Kidney epithelial cell (primary cell): ENCODE results near the gene THRAP3. TPM values are rescaled to one million over a fixed set of nuclear protein-coding genes. Genes with fewer than 3 reads are reported as not detected.
A peak's percentile ranks its signal among the peaks of the same experiment; 100 is the strongest.

ENCODE experiments used
- DNase-seq: peaks from one replicate; pipeline ENCODE4 v3.0.0-alpha.2; 2010; ENCODE audit warnings: low read depth
- H3K27me3 ChIP-seq: 2 replicates; pipeline ENCODE4 v1.6.0; 2011; ENCODE audit warnings: low read length; ENCODE audit not compliant: control insufficient read depth, insufficient read depth
- H3K36me3 ChIP-seq: 2 replicates; pipeline ENCODE4 v1.5.1; 2011; ENCODE audit warnings: low read length; ENCODE audit not compliant: control insufficient read depth, insufficient read depth
- H3K4me3 ChIP-seq: 2 replicates; pipeline ENCODE4 v1.5.1; 2011; ENCODE audit warnings: low read depth, mild to moderate bottlenecking, control low read depth, low read length
- total RNA-seq: library from RNA; depleted of rRNA; stranded (reverse); fragments of >200 nt; gene quantifications from 2 replicates; pipeline ENCODE4 v1.2.3, GENCODE V29; 2015
- TF ChIP-seq, protein P1 (sequence below): IDR thresholded peaks from 2 replicates; pipeline ENCODE4 v1.5.1; 2011; ENCODE audit warnings: mild to moderate bottlenecking, moderate library complexity, low read length, control low read depth, inconsistent platforms; ENCODE audit not compliant: insufficient read depth, poor library complexity, severe bottlenecking

THRAP3 gene
- total RNA-seq, 1 donor from 2014 or later = 105 TPM

GRCh38 chr1:36306210-36306901 lies 82.1 kb downstream of the THRAP3 start, which contains the start of gene SH3D21:
TSS of gene SH3D21 (plus strand) at chr1:36306368. CDS start at chr1:36306421, 53 bp downstream.
- no peaks in the 10 kb centered on the region for H3K27me3 ChIP-seq
- peak within 1 kb of the TSS; percentile 53 for H3K4me3 ChIP-seq
- TF ChIP-seq, protein P1, sequence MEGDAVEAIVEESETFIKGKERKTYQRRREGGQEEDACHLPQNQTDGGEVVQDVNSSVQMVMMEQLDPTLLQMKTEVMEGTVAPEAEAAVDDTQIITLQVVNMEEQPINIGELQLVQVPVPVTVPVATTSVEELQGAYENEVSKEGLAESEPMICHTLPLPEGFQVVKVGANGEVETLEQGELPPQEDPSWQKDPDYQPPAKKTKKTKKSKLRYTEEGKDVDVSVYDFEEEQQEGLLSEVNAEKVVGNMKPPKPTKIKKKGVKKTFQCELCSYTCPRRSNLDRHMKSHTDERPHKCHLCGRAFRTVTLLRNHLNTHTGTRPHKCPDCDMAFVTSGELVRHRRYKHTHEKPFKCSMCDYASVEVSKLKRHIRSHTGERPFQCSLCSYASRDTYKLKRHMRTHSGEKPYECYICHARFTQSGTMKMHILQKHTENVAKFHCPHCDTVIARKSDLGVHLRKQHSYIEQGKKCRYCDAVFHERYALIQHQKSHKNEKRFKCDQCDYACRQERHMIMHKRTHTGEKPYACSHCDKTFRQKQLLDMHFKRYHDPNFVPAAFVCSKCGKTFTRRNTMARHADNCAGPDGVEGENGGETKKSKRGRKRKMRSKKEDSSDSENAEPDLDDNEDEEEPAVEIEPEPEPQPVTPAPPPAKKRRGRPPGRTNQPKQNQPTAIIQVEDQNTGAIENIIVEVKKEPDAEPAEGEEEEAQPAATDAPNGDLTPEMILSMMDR = peak; percentile 35
- no peak for DNase-seq
- no peaks in the 10 kb centered on the region for H3K36me3 ChIP-seq

- peak; percentile 67 for DNase-seq
- H3K36me3 ChIP-seq = no peaks in the 10 kb centered on the region
- H3K4me3 ChIP-seq = peak overlapping the region; percentile 53
- H3K27me3 ChIP-seq = no peaks in the 10 kb centered on the region
- TF ChIP-seq, protein P1 = no peak
These were observed 82.7 kb downstream of the THRAP3 start for GRCh38 chr1:36306902-36307456.

- DNase-seq = no peak
- H3K4me3 ChIP-seq = peak overlapping the region; percentile 53
- TF ChIP-seq, protein P1 = no peak
- no peaks in the 10 kb centered on the region for H3K36me3 ChIP-seq
- H3K27me3 ChIP-seq = no peaks in the 10 kb centered on the region
These were observed 83.5 kb downstream of the THRAP3 start for GRCh38 chr1:36307601-36308330.

DNA sequence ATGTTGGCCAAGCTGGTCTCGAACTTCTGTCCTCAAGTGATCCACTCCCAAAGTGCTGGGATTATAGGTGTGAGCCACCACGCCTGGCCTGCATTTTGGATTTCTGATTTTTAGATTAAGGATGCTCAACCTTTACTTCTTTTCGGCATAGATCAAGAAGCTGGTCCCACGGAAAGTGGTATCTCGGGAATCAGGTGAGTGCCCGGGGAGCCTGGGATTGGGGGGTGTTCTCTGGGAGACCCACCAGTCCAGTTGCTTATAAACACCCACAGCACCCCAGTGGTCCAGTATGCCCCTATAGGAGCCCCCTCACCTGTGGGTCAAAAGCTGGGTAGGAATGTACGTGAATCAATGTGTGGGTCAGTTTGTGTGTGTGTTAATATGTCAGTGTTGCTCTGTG lies 85.2 kb downstream of the THRAP3 start:
- no peaks in the 10 kb centered on the region for H3K36me3 ChIP-seq
- no peak for DNase-seq
- no peaks in the 10 kb centered on the region for H3K27me3 ChIP-seq
- H3K4me3 ChIP-seq = no peak overlapping the region
- TF ChIP-seq, protein P1 = no peak

DNA sequence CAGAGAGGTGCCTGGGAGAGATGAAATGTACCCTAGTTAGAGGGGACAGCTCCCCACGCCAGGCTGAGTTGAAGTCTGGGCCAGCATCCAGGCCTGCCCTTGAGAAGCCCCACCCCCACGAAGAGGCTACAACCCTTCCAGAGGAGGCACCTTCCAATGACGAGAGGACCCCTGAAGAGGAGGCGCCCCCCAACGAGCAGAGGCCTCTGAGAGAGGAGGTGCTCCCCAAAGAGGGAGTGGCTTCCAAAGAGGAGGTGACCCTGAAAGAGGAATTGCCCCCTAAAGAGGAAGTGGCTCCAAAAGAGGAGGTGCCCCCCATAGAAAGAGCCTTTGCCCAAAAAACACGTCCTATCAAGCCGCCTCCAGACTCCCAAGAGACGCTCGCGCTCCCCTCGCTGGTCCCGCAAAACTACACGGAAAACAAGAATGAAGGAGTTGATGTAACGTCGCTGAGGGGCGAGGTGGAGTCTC lies 96.1 kb downstream of the THRAP3 start:
- no peak for DNase-seq
- H3K27me3 ChIP-seq = no peaks in the 10 kb centered on the region
- TF ChIP-seq, protein P1 = no peak
- no peaks in the 10 kb centered on the region for H3K36me3 ChIP-seq
- no peak overlapping the region for H3K4me3 ChIP-seq
